Neural cell (in vitro differentiated cells): ENCODE data around the gene DPH1.

Experiments
- CTCF ChIP-seq: fragments of 450-650 bp; IDR thresholded peaks from 2 replicates; pipeline ENCODE4 v1.5.1; 2014; ENCODE audit warnings: antibody characterized with exemption, mild to moderate bottlenecking, moderate library complexity; ENCODE audit not compliant: poor library complexity, severe bottlenecking
- EP300 ChIP-seq: fragments of 450-650 bp; conservative IDR thresholded peaks from 2 replicates; pipeline ENCODE4 v1.6.1; 2014; ENCODE audit warnings: antibody characterized with exemption, mild to moderate bottlenecking, moderate library complexity; ENCODE audit not compliant: poor library complexity, severe bottlenecking
- EZH2 ChIP-seq: fragments of 200-600, 300-800 bp; shearing (Covaris generic), sonication (generic); IDR thresholded peaks from 2 replicates; pipeline ENCODE4 v1.6.1; 2014; ENCODE audit warnings: antibody characterized with exemption, low read length, borderline replicate concordance, mild to moderate bottlenecking; ENCODE audit not compliant: insufficient read depth, poor library complexity, severe bottlenecking
- MXI1 ChIP-seq: fragments of 450-650 bp; conservative IDR thresholded peaks from 2 replicates; pipeline ENCODE4 v1.6.1; 2014; ENCODE audit warnings: antibody characterized with exemption, mild to moderate bottlenecking; ENCODE audit not compliant: poor library complexity, severe bottlenecking
- POLR2AphosphoS5 ChIP-seq: IDR thresholded peaks from 2 replicates; pipeline ENCODE4 v1.6.1; 2012
- RAD21 ChIP-seq: fragments of 450-650 bp; conservative IDR thresholded peaks from 2 replicates; pipeline ENCODE4 v1.6.1; 2014; ENCODE audit warnings: antibody characterized with exemption, mild to moderate bottlenecking, moderate library complexity
- SMC3 ChIP-seq: fragments of 450-650 bp; conservative IDR thresholded peaks from 2 replicates; pipeline ENCODE4 v1.6.1; 2014; ENCODE audit warnings: antibody characterized with exemption, mild to moderate bottlenecking, moderate library complexity; ENCODE audit not compliant: poor library complexity
- TAF1 ChIP-seq: IDR thresholded peaks from 2 replicates; pipeline ENCODE4 v1.6.1; 2012; ENCODE audit warnings: low read depth
- TF ChIP-seq, protein P1 (sequence below): IDR thresholded peaks from 2 replicates; pipeline ENCODE4 v1.6.1; 2012; ENCODE audit warnings: borderline replicate concordance

DNA sequence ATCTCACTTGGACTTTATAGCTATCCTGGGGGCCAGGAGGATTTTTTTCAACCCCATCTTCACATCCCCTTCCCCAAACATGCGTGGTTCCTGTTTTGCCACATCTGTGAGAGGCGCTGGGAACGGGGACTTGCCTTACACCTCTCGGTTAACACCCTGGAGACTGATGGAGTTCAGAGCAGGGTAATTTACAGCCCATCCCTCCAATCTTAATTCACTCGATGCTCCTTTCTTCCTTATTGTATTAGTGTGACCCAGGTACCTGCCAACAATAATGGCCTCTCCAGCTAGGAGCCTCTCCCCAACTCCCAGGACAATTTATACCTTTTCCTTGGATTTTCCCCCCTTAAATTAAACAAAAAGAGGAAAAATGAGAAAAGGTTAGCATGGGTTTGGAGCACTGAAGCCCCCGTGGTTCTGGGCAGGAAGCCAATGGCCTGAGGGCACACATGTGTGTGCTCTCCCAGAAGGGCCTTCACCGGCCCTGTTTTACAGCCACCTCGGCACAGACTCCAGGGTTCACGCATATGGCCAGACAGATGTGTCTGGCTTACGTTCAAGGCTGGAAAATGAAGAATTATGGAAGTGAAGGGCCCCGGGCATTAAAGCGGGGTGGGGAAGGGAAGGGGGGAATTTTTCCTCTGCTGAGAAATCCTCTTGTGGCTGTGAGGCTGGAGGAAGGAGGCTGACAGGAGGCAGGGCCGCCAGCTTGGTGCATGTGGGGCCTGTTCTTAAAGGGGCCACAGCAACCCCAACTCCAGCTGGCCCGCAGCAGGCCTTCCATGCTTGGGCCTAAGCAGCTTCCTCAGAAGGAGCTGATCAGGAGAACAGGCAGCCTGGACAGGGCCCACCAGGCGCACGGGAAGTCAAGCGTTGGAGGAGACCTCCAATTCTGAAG, 46.4 kb downstream of the DPH1 start:
- TF ChIP-seq CTCF (no peak), EP300 (no peak), EZH2 (no peak), POLR2AphosphoS5 (no peak), TAF1 (no peak), MXI1 (no peak), SMC3 (no peak), RAD21 (no peak)
- TF ChIP-seq, protein P1, sequence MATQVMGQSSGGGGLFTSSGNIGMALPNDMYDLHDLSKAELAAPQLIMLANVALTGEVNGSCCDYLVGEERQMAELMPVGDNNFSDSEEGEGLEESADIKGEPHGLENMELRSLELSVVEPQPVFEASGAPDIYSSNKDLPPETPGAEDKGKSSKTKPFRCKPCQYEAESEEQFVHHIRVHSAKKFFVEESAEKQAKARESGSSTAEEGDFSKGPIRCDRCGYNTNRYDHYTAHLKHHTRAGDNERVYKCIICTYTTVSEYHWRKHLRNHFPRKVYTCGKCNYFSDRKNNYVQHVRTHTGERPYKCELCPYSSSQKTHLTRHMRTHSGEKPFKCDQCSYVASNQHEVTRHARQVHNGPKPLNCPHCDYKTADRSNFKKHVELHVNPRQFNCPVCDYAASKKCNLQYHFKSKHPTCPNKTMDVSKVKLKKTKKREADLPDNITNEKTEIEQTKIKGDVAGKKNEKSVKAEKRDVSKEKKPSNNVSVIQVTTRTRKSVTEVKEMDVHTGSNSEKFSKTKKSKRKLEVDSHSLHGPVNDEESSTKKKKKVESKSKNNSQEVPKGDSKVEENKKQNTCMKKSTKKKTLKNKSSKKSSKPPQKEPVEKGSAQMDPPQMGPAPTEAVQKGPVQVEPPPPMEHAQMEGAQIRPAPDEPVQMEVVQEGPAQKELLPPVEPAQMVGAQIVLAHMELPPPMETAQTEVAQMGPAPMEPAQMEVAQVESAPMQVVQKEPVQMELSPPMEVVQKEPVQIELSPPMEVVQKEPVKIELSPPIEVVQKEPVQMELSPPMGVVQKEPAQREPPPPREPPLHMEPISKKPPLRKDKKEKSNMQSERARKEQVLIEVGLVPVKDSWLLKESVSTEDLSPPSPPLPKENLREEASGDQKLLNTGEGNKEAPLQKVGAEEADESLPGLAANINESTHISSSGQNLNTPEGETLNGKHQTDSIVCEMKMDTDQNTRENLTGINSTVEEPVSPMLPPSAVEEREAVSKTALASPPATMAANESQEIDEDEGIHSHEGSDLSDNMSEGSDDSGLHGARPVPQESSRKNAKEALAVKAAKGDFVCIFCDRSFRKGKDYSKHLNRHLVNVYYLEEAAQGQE, result no peak
